D721Med (cell line): ENCODE results near the gene INTS13.

Source experiments
- DNase-seq: peaks from one replicate; pipeline ENCODE4 v3.0.0; 2011; ENCODE audit warnings: low spot score; ENCODE audit not compliant: insufficient read length
- FAIRE-seq: peaks from 2 replicates; lab custom pipeline; 2011; peaks lifted over from hg19 to GRCh38; lab: Jason Lieb, UNC
- CTCF ChIP-seq: IDR thresholded peaks from 2 replicates; pipeline ENCODE4 v1.5.1; 2012; ENCODE audit warnings: mild to moderate bottlenecking, control low read depth; ENCODE audit not compliant: insufficient read depth; ENCODE audit errors: missing control alignments

INTS13 gene

GRCh38 chr12:26857465-26858176, 80.2 kb downstream of the INTS13 start:
- no peak for DNase-seq
- no peak for FAIRE-seq

GRCh38 chr12:26855337-26855736, 82.4 kb downstream of the INTS13 start:
- DNase-seq (no peak), FAIRE-seq (no peak)
- TF ChIP-seq CTCF: no peak

More at GRCh38 chr12:26857465-26858176, 80.2 kb downstream of the INTS13 start:
- no peak for TF ChIP-seq CTCF
